GM12878 (cell line): Measurements from ENCODE around the gene OTOP3. TPM values are rescaled to one million over a fixed set of nuclear protein-coding genes. Genes with fewer than 3 reads are reported as not detected.

ENCODE experiments used
- ATAC-seq: fragments of 200-7000 bp; cut with Tn5 transposase; 3 replicates; pipeline ENCODE4 v1.9.1; 2020; ENCODE audit warnings: mild to moderate bottlenecking, moderate library complexity
- BruUV-seq: library from RNA; stranded (reverse); fragments of 400-500 nt; replicated peaks from 2 replicates; lab custom pipeline; 2021; lab: Mats Ljungman, UMichigan
- CTCF ChIA-PET: fragments of 300-600 bp; sonication (Branson Sonifier 250); formaldehyde crosslinking; extraction: SDS; loops from one replicate; lab custom pipeline; 2021; ENCODE audit warnings: inconsistent platforms; lab: Yijun Ruan, JAX
- POLR2A ChIA-PET: fragments of 350-600 bp; formaldehyde crosslinking; extraction: SDS; loops from one replicate; lab custom pipeline; 2021; ENCODE audit warnings: inconsistent platforms; lab: Charles Lee
- RAD21 ChIA-PET: fragments of 300-600 bp; sonication (Branson Sonifier 250); formaldehyde crosslinking; loops from one replicate; lab custom pipeline; 2023; ENCODE audit warnings: antibody characterized with exemption; ENCODE audit not compliant: unreplicated experiment; lab: Charles Lee
- SMC1A ChIA-PET: fragments of 300-600 bp; sonication (Branson Sonifier 250); formaldehyde crosslinking; loops from one replicate; lab custom pipeline; 2023; ENCODE audit not compliant: unreplicated experiment, uncharacterized antibody; lab: Charles Lee
- DNase-seq: peaks from one replicate; pipeline ENCODE4 v3.0.0-alpha.2; 2011; ENCODE audit warnings: low read depth, low spot score
- FAIRE-seq: peaks from 3 replicates; lab custom pipeline; 2011; peaks lifted over from hg19 to GRCh38; lab: Jason Lieb, UNC
- H2AFZ ChIP-seq: 2 replicates; pipeline ENCODE4 v1.6.0; 2011; ENCODE audit warnings: low read depth, low read length, control low read depth; ENCODE audit not compliant: control insufficient read depth
- H3K27ac ChIP-seq: 2 replicates; pipeline ENCODE4 v1.5.1; 2011; ENCODE audit warnings: control low read depth; ENCODE audit not compliant: control insufficient read depth, insufficient read depth
- H3K27me3 ChIP-seq, 2 experiments: replicated peaks in 1 of 2; 2 replicates each; pipeline versions ENCODE4 v1.6.0 to v1.6.1; 2011; ENCODE audit warnings: low read length in 1 of 2; ENCODE audit not compliant: control insufficient read depth in 2 of 2, insufficient read depth in 2 of 2
- H3K36me3 ChIP-seq, 2 experiments: 2 replicates each; pipeline ENCODE4 v1.5.1; 2011; ENCODE audit warnings: low read length in 1 of 2; ENCODE audit not compliant: control insufficient read depth in 2 of 2, insufficient read depth in 2 of 2
- H3K4me1 ChIP-seq: 2 replicates; pipeline ENCODE4 v1.6.1; 2011; ENCODE audit warnings: mild to moderate bottlenecking, low read length, moderate library complexity, mixed read lengths; ENCODE audit not compliant: control insufficient read depth, insufficient read depth
- H3K4me2 ChIP-seq: 2 replicates; pipeline ENCODE4 v1.6.0; 2011; ENCODE audit warnings: control low read depth; ENCODE audit not compliant: control insufficient read depth, insufficient read depth
- H3K4me3 ChIP-seq: fragments of 200-600 bp; sonication (generic); 2 replicates; pipeline ENCODE4 v1.5.1; 2016
- H3K79me2 ChIP-seq: 2 replicates; pipeline ENCODE4 v1.6.0; 2011; ENCODE audit warnings: low read length; ENCODE audit not compliant: control insufficient read depth, insufficient read depth
- H3K9ac ChIP-seq: 2 replicates; pipeline ENCODE4 v1.8.0; 2011; ENCODE audit warnings: low read length, control low read depth, mixed read lengths; ENCODE audit not compliant: control insufficient read depth, insufficient read depth
- H3K9me3 ChIP-seq: replicated peaks from 3 replicates; pipeline ENCODE4 v1.5.1; 2011; ENCODE audit warnings: mild to moderate bottlenecking, low read length; ENCODE audit not compliant: control insufficient read depth, insufficient read depth
- H4K20me1 ChIP-seq: 2 replicates; pipeline ENCODE4 v1.6.0; 2011; ENCODE audit not compliant: control insufficient read depth, insufficient read depth
- CBX5 ChIP-seq: sonication (generic); IDR thresholded peaks from 2 replicates; pipeline ENCODE4 v1.6.1; 2016; ENCODE audit warnings: low read depth, moderate library complexity, mild to moderate bottlenecking, inconsistent platforms
- PRDM15 ChIP-seq: fragments of 450-650 bp; formaldehyde crosslinking; IDR thresholded peaks from 2 replicates; pipeline ENCODE4 v1.4.0; 2020; ENCODE audit warnings: mild to moderate bottlenecking, moderate library complexity
- ZNF24 ChIP-seq: fragments of 450-650 bp; IDR thresholded peaks from 2 replicates; pipeline ENCODE4 v1.6.1; 2017; ENCODE audit warnings: antibody characterized with exemption, mild to moderate bottlenecking
- WGBS: methylation state at CpG from one replicate; pipeline ENCODE4 v1.1.6; 2016; ENCODE audit warnings: low lambda C conversion rate; ENCODE audit not compliant: insufficient replicate concordance, insufficient coverage; ENCODE audit errors: missing lambda C conversion rate; 5-methylcytosine and 5-hydroxymethylcytosine counted together
- in situ Hi-C: fragments of 300-500 bp; cut with MboI; formaldehyde crosslinking; loops from 9 replicates; pipeline ENCODE4 v1.14.3; 2018; ENCODE audit warnings: mixed read lengths
- intact Hi-C: fragments of 100-400 bp; cut with micrococcal nuclease; formaldehyde crosslinking; loops from one replicate; pipeline ENCODE4 v1.14.2; 2022; ENCODE audit not compliant: unreplicated experiment
- polyA plus RNA-seq, 11 experiments: library from polyadenylated mRNA; depleted of rRNA in 4 of 11; unstranded in 6 of 11; stranded (reverse) in 5 of 11; fragments of >200 nt; fragmentation: Nextera tagmentation in 4 of 11; fragmentation: Illumina TruSeq in 1 of 11; extraction: Ambion mirVana in 4 of 11; extraction: Trizol in 1 of 11; gene quantifications; 1 replicate in 1 of 11; 2 replicates in 10 of 11; pipeline versions ENCODE4 v1.2.1 to v1.2.3, GENCODE V29; 2011 to 2016; ENCODE audit warnings: inconsistent platforms in 2 of 11, missing spikeins in 2 of 11, low read depth in 1 of 11
- total RNA-seq, 4 experiments: library from RNA; depleted of rRNA in 3 of 4; stranded (reverse); fragments of >200 nt in 3 of 4; fragmentation: Illumina TruSeq in 1 of 4; extraction: Trizol in 1 of 4; gene quantifications; 2 replicates each; pipeline versions ENCODE4 v1.2.1 to v1.2.3, GENCODE V29; 2013 to 2021

The OTOP3 gene
- total and polyA plus RNA-seq, 10 of the 15 experiments (the other 5 are each of a cell fraction or from before 2014, with no cell fraction given) = 0.03 to 0.06 TPM; not detected in 8

GRCh38 chr17:74952431-74953133, 16.9 kb downstream of the OTOP3 start:
- ChIA-PET SMC1A (interaction anchor here (1.0 kb wide), 1 partner anchor 176 kb away, joined by 3 read pairs; the partner anchor contains the start of gene NAT9), POLR2A (no interaction called here)

More at GRCh38 chr17:74952431-74953133, 16.9 kb downstream of the OTOP3 start:
- TF ChIP-seq ZNF24 = no peak
- TF ChIP-seq CBX5 = no peak
- TF ChIP-seq PRDM15 (CRISPR knock-in tag) = no peak
- no peaks in the 10 kb centered on the region; the same call in 2 of the 3 replicates for H3K9me3 ChIP-seq
- in situ Hi-C loops (no loop called here), intact Hi-C loops (no loop called here)
- 59% methylated on average over 24 of the region's 24 CpGs for WGBS
- H3K27me3 ChIP-seq = no peaks in the 10 kb centered on the region
- no peaks in the 10 kb centered on the region for H3K4me1 ChIP-seq
- no peak for ATAC-seq
- H3K9ac ChIP-seq = no peak overlapping the region
- no peak for FAIRE-seq
- no peak overlapping the region for H3K27ac ChIP-seq
- H4K20me1 ChIP-seq = no peaks in the 10 kb centered on the region
- no peaks in the 10 kb centered on the region for H3K36me3 ChIP-seq
- no TSS peak for BruUV-seq
- no peak overlapping the region for H3K4me3 ChIP-seq
- DNase-seq = no peak
- ChIA-PET RAD21 (no interaction called here), CTCF (interaction anchor here (3.5 to 13.8 kb wide), 2 partner anchors 9 to 28 kb away, joined by 19 to 274 read pairs; partner anchors contain the start of genes OTOP2 and USH1G)
- no peaks in the 10 kb centered on the region for H3K79me2 ChIP-seq
- no peak overlapping the region for H3K4me2 ChIP-seq
- H2AFZ ChIP-seq = no peak overlapping the region
